Prostate gland (tissue), 2 donors: Measurements from ENCODE around the gene TMEM253.

Experiments
- CTCF ChIP-seq, 4 experiments: fragments of 200-600 bp in 2 of 4; fragments of 450-650 bp in 2 of 4; sonication (generic) in 2 of 4; IDR thresholded peaks; 1 replicate in 3 of 4; 2 replicates in 1 of 4; pipeline ENCODE4 v1.5.1; 2016 to 2019; ENCODE audit warnings: antibody characterized with exemption in 4 of 4, mild to moderate bottlenecking in 2 of 4, moderate library complexity in 2 of 4
- POLR2A ChIP-seq: fragments of 450-650 bp; IDR thresholded peaks from one replicate; pipeline ENCODE4 v1.6.1; 2016; ENCODE audit warnings: antibody characterized with exemption, mild to moderate bottlenecking
- POLR2AphosphoS5 ChIP-seq: sonication (generic); formaldehyde crosslinking; IDR thresholded peaks from one replicate; pipeline ENCODE4 v1.6.1; 2017; ENCODE audit warnings: antibody characterized with exemption

- TF ChIP-seq CTCF (IDR thresholded peaks at IDR 0.05) (no peak), POLR2A (no peak), POLR2AphosphoS5 (no peak)
Measured at GRCh38 chr14:21070610-21071224, 30.1 kb upstream of the TMEM253 start.
